IMR-90 (cell line): Measurements from ENCODE around the gene HPF1. TPM values are rescaled to one million over a fixed set of nuclear protein-coding genes. Genes with fewer than 3 reads are reported as not detected.

Experiments
- ATAC-seq: fragments of 200-7000 bp; cut with Tn5 transposase; 2 replicates; pipeline ENCODE4 v1.9.1; 2020; ENCODE audit warnings: low read depth, mild to moderate bottlenecking, moderate library complexity
- BruUV-seq: library from RNA; stranded (reverse); fragments of 400-500 nt; replicated peaks from 2 replicates; lab custom pipeline; 2021; lab: Mats Ljungman, UMichigan
- CTCF ChIA-PET: fragments of 300-600 bp; formaldehyde crosslinking; extraction: SDS; loops from one replicate; lab custom pipeline; 2021; ENCODE audit warnings: antibody characterized with exemption; lab: Yijun Ruan, JAX
- POLR2A ChIA-PET: fragments of 300-600 bp; sonication (Branson Sonifier 250); formaldehyde crosslinking; loops from one replicate; lab custom pipeline; 2022; ENCODE audit warnings: antibody characterized with exemption; ENCODE audit not compliant: unreplicated experiment; lab: Charles Lee
- DNase-seq: peaks from one replicate; pipeline ENCODE4 v3.0.0; 2013
- H2AFZ ChIP-seq: replicated peaks from 2 replicates; pipeline ENCODE3; 2013; ENCODE audit warnings: low read length, mild to moderate bottlenecking; ENCODE audit not compliant: poor library complexity
- H2AK5ac ChIP-seq: 2 replicates; pipeline ENCODE4 v1.6.1; 2013; ENCODE audit warnings: low read depth, low read length, inconsistent platforms
- H2AK9ac ChIP-seq: replicated peaks from 2 replicates; pipeline ENCODE3; 2013; ENCODE audit warnings: mild to moderate bottlenecking, low read depth, low read length, moderate library complexity; ENCODE audit not compliant: poor library complexity
- H2BK120ac ChIP-seq: 2 replicates; pipeline ENCODE4 v1.6.1; 2013; ENCODE audit warnings: low read depth, low read length, inconsistent platforms
- H2BK15ac ChIP-seq: 3 replicates; pipeline ENCODE4 v1.6.1; 2013; ENCODE audit warnings: low read depth, low read length, inconsistent platforms
- H2BK20ac ChIP-seq: 2 replicates; pipeline ENCODE4 v1.6.1; 2013; ENCODE audit warnings: low read depth, mild to moderate bottlenecking, inconsistent platforms, low read length, moderate library complexity
- H2BK5ac ChIP-seq: 2 replicates; pipeline ENCODE4 v1.6.1; 2013; ENCODE audit warnings: mild to moderate bottlenecking, low read depth, low read length, inconsistent platforms; ENCODE audit not compliant: poor library complexity, severe bottlenecking
- H3K14ac ChIP-seq: replicated peaks from 2 replicates; pipeline ENCODE4 v1.6.1; 2013; ENCODE audit warnings: low read depth, low read length, inconsistent platforms
- H3K18ac ChIP-seq: 2 replicates; pipeline ENCODE4 v1.6.1; 2013; ENCODE audit warnings: low read depth, low read length, control low read depth
- H3K23ac ChIP-seq: 2 replicates; pipeline ENCODE4 v1.6.1; 2013; ENCODE audit warnings: low read depth, low read length, inconsistent platforms
- H3K27ac ChIP-seq: 2 replicates; pipeline ENCODE4 v1.5.1; 2013; ENCODE audit warnings: mild to moderate bottlenecking, control low read depth, low read length; ENCODE audit not compliant: insufficient read depth
- H3K27me3 ChIP-seq: 2 replicates; pipeline ENCODE4 v1.6.1; 2013; ENCODE audit warnings: low read length; ENCODE audit not compliant: control insufficient read depth, insufficient read depth
- H3K36me3 ChIP-seq: 2 replicates; pipeline ENCODE4 v1.6.1; 2013; ENCODE audit warnings: low read length, mixed read lengths; ENCODE audit not compliant: control insufficient read depth, insufficient read depth
- H3K4ac ChIP-seq: 2 replicates; pipeline ENCODE4 v1.6.1; 2013; ENCODE audit warnings: low read depth, low read length, inconsistent platforms
- H3K4me1 ChIP-seq: 2 replicates; pipeline ENCODE4 v1.6.1; 2013; ENCODE audit warnings: low read length, mixed read lengths; ENCODE audit not compliant: control insufficient read depth, insufficient read depth
- H3K4me2 ChIP-seq: 2 replicates; pipeline ENCODE4 v1.6.1; 2013; ENCODE audit warnings: low read depth, mild to moderate bottlenecking, control low read depth, low read length, moderate library complexity
- H3K4me3 ChIP-seq: 2 replicates; pipeline ENCODE4 v1.5.1; 2013; ENCODE audit warnings: low read depth, mild to moderate bottlenecking, control low read depth, low read length, moderate library complexity; ENCODE audit not compliant: insufficient read depth
- H3K56ac ChIP-seq: 2 replicates; pipeline ENCODE4 v1.6.1; 2013; ENCODE audit warnings: low read length, inconsistent platforms; ENCODE audit not compliant: insufficient read depth; ENCODE audit errors: extremely low read depth
- H3K79me1 ChIP-seq, 2 experiments: 2 replicates each; pipeline ENCODE4 v1.6.1; 2013; ENCODE audit warnings: low read length in 2 of 2, inconsistent platforms in 1 of 2, low read depth in 1 of 2
- H3K9ac ChIP-seq: 2 replicates; pipeline ENCODE4 v1.6.1; 2013; ENCODE audit warnings: low read depth, low read length, control low read depth
- H3K9me1 ChIP-seq: 2 replicates; pipeline ENCODE4 v1.6.1; 2013; ENCODE audit warnings: low read length, inconsistent platforms; ENCODE audit not compliant: insufficient read depth
- H3K9me3 ChIP-seq: 2 replicates; pipeline ENCODE4 v1.6.1; 2013; ENCODE audit warnings: low read length; ENCODE audit not compliant: control insufficient read depth, insufficient read depth
- H4K20me1 ChIP-seq: 2 replicates; pipeline ENCODE4 v1.6.1; 2013; ENCODE audit warnings: low read length, inconsistent platforms; ENCODE audit not compliant: insufficient read depth
- H4K5ac ChIP-seq: 2 replicates; pipeline ENCODE4 v1.6.1; 2013; ENCODE audit warnings: mild to moderate bottlenecking, low read depth, low read length, control low read depth
- H4K8ac ChIP-seq, 2 experiments: 2 replicates each; pipeline ENCODE4 v1.6.1; 2013; ENCODE audit warnings: low read depth in 2 of 2, low read length in 2 of 2, control low read depth in 1 of 2, inconsistent platforms in 1 of 2
- H4K91ac ChIP-seq: 2 replicates; pipeline ENCODE4 v1.6.1; 2013; ENCODE audit warnings: low read depth, low read length, inconsistent platforms; ENCODE audit not compliant: insufficient read depth
- CEBPB ChIP-seq: IDR thresholded peaks from 2 replicates; pipeline ENCODE4 v1.6.1; 2012; ENCODE audit warnings: low read depth, low read length, improper control_type of control experiment
- CHD1 ChIP-seq: IDR thresholded peaks from 2 replicates; pipeline ENCODE4 v1.6.1; 2012; ENCODE audit warnings: low read depth, low read length, improper control_type of control experiment
- ELK1 ChIP-seq: fragments of 150-350 bp; IDR thresholded peaks from 2 replicates; pipeline ENCODE4 v1.6.1; 2016; ENCODE audit warnings: low read depth, mild to moderate bottlenecking, low read length, moderate library complexity, borderline replicate concordance
- MAFK ChIP-seq: IDR thresholded peaks from 2 replicates; pipeline ENCODE4 v1.6.1; 2012; ENCODE audit warnings: low read depth, low read length, improper control_type of control experiment
- NFE2L2 ChIP-seq: fragments of 150-350 bp; IDR thresholded peaks from 2 replicates; pipeline ENCODE4 v1.6.1; 2016; ENCODE audit warnings: low read depth, mild to moderate bottlenecking, low read length
- POLR2A ChIP-seq: IDR thresholded peaks from 2 replicates; pipeline ENCODE4 v1.6.1; 2012; ENCODE audit warnings: mild to moderate bottlenecking, low read depth, low read length
- RCOR1 ChIP-seq: IDR thresholded peaks from 2 replicates; pipeline ENCODE4 v1.6.1; 2012; ENCODE audit warnings: mild to moderate bottlenecking, low read length, improper control_type of control experiment; ENCODE audit not compliant: insufficient replicate concordance
- SMC3 ChIP-seq: fragments of 150-350 bp; IDR thresholded peaks from 2 replicates; pipeline ENCODE4 v1.6.1; 2016; ENCODE audit warnings: low read depth, mild to moderate bottlenecking, antibody characterized with exemption, low read length, moderate library complexity
- USF2 ChIP-seq: fragments of 150-350 bp; IDR thresholded peaks from 2 replicates; pipeline ENCODE4 v1.6.1; 2017; ENCODE audit warnings: mild to moderate bottlenecking, antibody characterized with exemption, low read length, low read depth
- WGBS, 2 experiments: methylation state at CpG; one replicate each; pipeline versions ENCODE4 v1.1.5 to v1.1.7; 2013; ENCODE audit warnings: missing lambda C conversion rate in 2 of 2; ENCODE audit not compliant: insufficient read length in 1 of 2; ENCODE audit errors: extremely low coverage in 2 of 2; 5-methylcytosine and 5-hydroxymethylcytosine counted together
- dilution Hi-C: fragments of 300-500 bp; cut with HindIII; formaldehyde crosslinking; loops from one replicate; pipeline ENCODE4 v1.14.3; 2018; ENCODE audit warnings: low sequenced_read_pairs; ENCODE audit not compliant: unreplicated experiment
- in situ Hi-C: fragments of 300-500 bp; cut with MboI; formaldehyde crosslinking; loops from 3 replicates; pipeline ENCODE4 v1.14.3; 2019; ENCODE audit warnings: low sequenced_read_pairs, inconsistent platforms, mixed read lengths
- intact Hi-C: fragments of 100-400 bp; cut with micrococcal nuclease; formaldehyde crosslinking; loops from 2 replicates; pipeline ENCODE4 v1.10.0; 2022
- polyA plus RNA-seq, 3 experiments: library from polyadenylated mRNA; depleted of rRNA; stranded (reverse); fragments of >200 nt; gene quantifications; 2 replicates each; pipeline ENCODE4 v1.2.3, GENCODE V29; 2012; ENCODE audit warnings: low replicate concordance in 1 of 3
- total RNA-seq: library from RNA; depleted of rRNA; stranded (reverse); fragments of >200 nt; gene quantifications from 2 replicates; pipeline ENCODE4 v1.2.3, GENCODE V29; 2012

The HPF1 gene
- total and polyA plus RNA-seq, 2 of the 4 experiments (the other 2 are of a cell fraction), result 15.2 to 24.9 TPM

GRCh38 chr4:169744601-169745000 is 13.1 kb downstream of the HPF1 start:
- no peak for ATAC-seq
- WGBS, 2 experiments, result no CpG with 5 or more reads among the region's 1 CpG

More at GRCh38 chr4:169744601-169745000, 13.1 kb downstream of the HPF1 start:
- H2BK15ac ChIP-seq, result no peak overlapping the region
- H3K79me1 ChIP-seq, result peaks cover 4 to 5% of the 10 kb centered on the region in 2 experiments; a peak in 1 of 4 replicates
- no peak overlapping the region for H2BK120ac ChIP-seq
- no peak overlapping the region for H2AK9ac ChIP-seq
- no peak overlapping the region for H3K23ac ChIP-seq
- no peaks in the 10 kb centered on the region; the same call in 1 of the 2 replicates for H3K9me1 ChIP-seq
- H2AFZ ChIP-seq, result no peak overlapping the region
- H2BK20ac ChIP-seq, result no peak overlapping the region
- no peak overlapping the region for H3K14ac ChIP-seq
- TF ChIP-seq RCOR1 (no peak), SMC3 (no peak), POLR2A (no peak), NFE2L2 (no peak), CEBPB (no peak), USF2 (no peak), CHD1 (no peak), MAFK (no peak), ELK1 (no peak)
- no peak overlapping the region for H3K9ac ChIP-seq
- H2AK5ac ChIP-seq, result no peak overlapping the region
- no peaks in the 10 kb centered on the region; the same call in 1 of the 2 replicates for H4K20me1 ChIP-seq
- H3K4me3 ChIP-seq, result no peak overlapping the region
- no peaks in the 10 kb centered on the region for H3K9me3 ChIP-seq
- no peak for DNase-seq
- in situ Hi-C loops (no loop called here), intact Hi-C loops (no loop called here), dilution Hi-C loops (no loop called here)
- no peak overlapping the region for H4K8ac ChIP-seq
- POLR2A ChIA-PET, result interaction anchor here (0.6 kb wide), 1 partner anchor 288 kb away, joined by 3 read pairs; no protein-coding TSS in a partner anchor
- CTCF ChIA-PET, result no interaction called here
- H3K4me1 ChIP-seq, result peaks cover 5% of the 10 kb centered on the region
- no peak overlapping the region for H4K5ac ChIP-seq
- H3K27ac ChIP-seq, result no peak overlapping the region
- H3K56ac ChIP-seq, result no peak overlapping the region
- BruUV-seq, result no TSS peak
- H2BK5ac ChIP-seq, result no peak overlapping the region
- no peak overlapping the region for H3K4ac ChIP-seq
- no peaks in the 10 kb centered on the region for H3K27me3 ChIP-seq
- no peak overlapping the region for H3K4me2 ChIP-seq
- peaks cover 1% of the 10 kb centered on the region for H3K36me3 ChIP-seq
- no peak overlapping the region for H3K18ac ChIP-seq
- H4K91ac ChIP-seq, result no peak overlapping the region
